ENCODE results near the gene BFAR. TPM values are rescaled to one million over a fixed set of nuclear protein-coding genes. Genes with fewer than 3 reads are reported as not detected.

Gene BFAR
- total RNA-seq, 1 experiment from 2014 or later: 91.7 TPM

DNA sequence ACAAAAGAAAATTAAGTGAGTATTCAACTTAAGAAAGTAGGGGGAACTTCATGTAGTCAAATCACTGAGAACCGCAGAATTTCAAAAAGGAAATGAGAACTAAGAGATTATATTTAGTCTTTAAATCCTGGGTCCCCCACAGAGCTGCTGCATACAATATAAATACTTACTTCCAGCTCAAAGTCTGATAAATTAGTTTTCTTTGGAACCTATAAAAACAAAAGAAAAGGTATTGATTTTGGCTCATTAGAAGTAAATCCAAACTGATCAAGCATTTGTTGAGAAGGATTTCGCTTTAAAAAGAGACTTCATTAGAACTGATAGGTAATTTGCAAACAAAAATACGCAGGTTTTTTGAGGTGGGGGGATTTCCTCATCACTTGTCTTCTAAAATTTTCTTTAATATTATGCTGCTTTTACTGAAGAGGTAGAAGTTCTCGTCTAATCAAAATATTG, 24.6 kb upstream of the BFAR start:
- no peaks in the 10 kb centered on the region for H3K9me3 ChIP-seq (ENCODE audit: control insufficient read depth, low read depth, low read length)
- TF ChIP-seq CTCF (conservative IDR thresholded peaks at IDR 0.05): no peak

More for the DNA sequence above, 24.6 kb upstream of the BFAR start:
- Histone ChIP-seq H2BK12ac (ENCODE audit: insufficient read length, low read depth, low read length) (no peak overlapping the region), H2AK5ac (ENCODE audit: insufficient read length, low read length) (no peak overlapping the region), H3K23me2 (ENCODE audit: insufficient read length, low read depth, low read length, poor library complexity, severe bottlenecking) (no peaks in the 10 kb centered on the region), H2BK15ac (ENCODE audit: low read depth, low read length) (no peak overlapping the region), H3K56ac (ENCODE audit: insufficient read length, low read depth, low read length) (no peak overlapping the region), H3K14ac (ENCODE audit: insufficient read depth, low read length) (no peak overlapping the region), H4K8ac (replicated peaks; ENCODE audit: insufficient read length, low read depth, low read length) (no peak overlapping the region), H3K79me1 (ENCODE audit: insufficient read depth, low read depth, low read length, poor library complexity, severe bottlenecking) (no peaks in the 10 kb centered on the region), H3K23ac (ENCODE audit: insufficient read length, low read depth, low read length) (no peak overlapping the region), H2BK5ac (ENCODE audit: insufficient read length, low read length) (no peak overlapping the region), H3K27ac (ENCODE audit: insufficient read length, low read depth, low read length) (no peak overlapping the region), H3K27me3 (ENCODE audit: insufficient read depth, low read length) (no peaks in the 10 kb centered on the region), H4K91ac (ENCODE audit: insufficient read length, low read depth, low read length) (no peak overlapping the region), H3K4ac (ENCODE audit: low read depth, low read length) (no peak overlapping the region), H2BK120ac (ENCODE audit: low read depth, low read length, poor library complexity, severe bottlenecking) (no peak overlapping the region), H4K20me1 (ENCODE audit: control insufficient read depth, insufficient read depth, insufficient read length) (no peaks in the 10 kb centered on the region), H3T11ph (ENCODE audit: low read length) (no peak overlapping the region), H3K4me1 (ENCODE audit: insufficient read depth, low read length) (no peaks in the 10 kb centered on the region), H3K79me2 (ENCODE audit: insufficient read depth, low read length) (no peaks in the 10 kb centered on the region), H4K5ac (ENCODE audit: insufficient read length, low read depth, low read length) (no peak overlapping the region), H3K9ac (ENCODE audit: extremely low read depth, insufficient read length, low read length) (no peak overlapping the region), H2AFZ (ENCODE audit: low read length) (no peak overlapping the region), H3K18ac (ENCODE audit: insufficient read length, low read depth, low read length) (no peak overlapping the region), H2BK20ac (ENCODE audit: low read depth, low read length, poor library complexity, severe bottlenecking) (no peak overlapping the region), H3K4me2 (ENCODE audit: insufficient read depth, insufficient read length, low read length) (no peak overlapping the region)
- Mint-ChIP-seq H3K36me3 (ENCODE audit: insufficient read depth in 1 of 3, low read depth in 3 of 3) (peaks cover 17 to 86% (median 48%) of the 10 kb centered on the region in 3 experiments; a peak in 6 of 7 replicates), H3K4me3 (no peak overlapping the region), H3K9me3 (no peaks in the 10 kb centered on the region), H3K4me1 (peaks cover 15 to 18% of the 10 kb centered on the region in 2 experiments), H3K27ac (peak overlapping the region in 1 of 3 experiments; percentile 57; a peak in 1 of 7 replicates), H3K27me3 (ENCODE audit: low read depth) (no peaks in the 10 kb centered on the region)
- DNase-seq: no peak
- no CpG with 5 or more reads among the region's 4 CpGs for WGBS (ENCODE audit: extremely low coverage, insufficient read length, low lambda C conversion rate)
